Heart right ventricle (tissue), 16 donors: ENCODE results near the gene FECH. TPM values are rescaled to one million over a fixed set of nuclear protein-coding genes. Genes with fewer than 3 reads are reported as not detected.

Experiments used
- ATAC-seq, 8 donors: fragments of 200-7000 bp; cut with Tn5 transposase; one replicate each; pipeline ENCODE4 v1.9.1; 2020; ENCODE audit warnings: mild to moderate bottlenecking in 8 of 8, moderate library complexity in 8 of 8, moderate number of reproducible peaks in 1 of 8
- DNase-seq, 2 donors: peaks; one replicate each; pipeline ENCODE4 v3.0.0-alpha.2; 2020
- H3K27ac ChIP-seq, 10 donors: fragments of 200-600 bp; sonication (generic) in 2 of 10; one replicate each; pipeline versions ENCODE4 v1.5.0 to v1.8.0; 2020 to 2022; ENCODE audit warnings: mild to moderate bottlenecking in 3 of 10
- H3K27me3 ChIP-seq, 7 donors: fragments of 200-600 bp; one replicate each; pipeline ENCODE4 v1.8.0; 2021 to 2022; ENCODE audit warnings: mild to moderate bottlenecking in 2 of 7
- H3K36me3 ChIP-seq, 9 donors: fragments of 200-600 bp; sonication (generic) in 1 of 9; one replicate each; pipeline versions ENCODE4 v1.5.0 to v1.8.0; 2020 to 2022; ENCODE audit warnings: mild to moderate bottlenecking in 2 of 9
- H3K4me1 ChIP-seq, 9 donors: fragments of 200-600 bp; sonication (generic) in 1 of 9; one replicate each; pipeline versions ENCODE4 v1.5.0 to v1.8.0; 2020 to 2022; ENCODE audit warnings: mild to moderate bottlenecking in 4 of 9
- H3K4me3 ChIP-seq, 10 donors: fragments of 200-600 bp; sonication (generic) in 2 of 10; one replicate each; pipeline versions ENCODE4 v1.5.0 to v1.8.0; 2020 to 2022; ENCODE audit warnings: mild to moderate bottlenecking in 7 of 10, moderate library complexity in 2 of 10
- H3K9me3 ChIP-seq, 11 donors: fragments of 200-600 bp in 10 of 11; sonication (generic) in 2 of 11; one replicate each; pipeline versions ENCODE4 v1.5.0 to v1.8.0; 2013 to 2022; ENCODE audit warnings: mild to moderate bottlenecking in 2 of 11, control low read depth in 1 of 11, moderate library complexity in 1 of 11
- WGBS, 2 donors: extraction: QIAGEN DNeasy Blood & Tissue Kit; methylation state at CpG; one replicate each; pipeline ENCODE4 v1.1.7; 2013; ENCODE audit warnings: inconsistent platforms in 1 of 2; 5-methylcytosine and 5-hydroxymethylcytosine counted together
- intact Hi-C, 10 donors: fragments of 100-400 bp; cut with DNase I; formaldehyde crosslinking; loops; one replicate each; pipeline versions ENCODE4 v1.11.1 to v1.14.2; 2022
- polyA plus RNA-seq, 2 donors: library from polyadenylated mRNA; stranded (reverse); fragments of 200-250 nt; gene quantifications; one replicate each; pipeline ENCODE4 v1.2.3, GENCODE V29; 2013
- total RNA-seq, 10 donors: library from RNA; stranded (reverse); fragmentation: NEBNext Ultra II Directional in 3 of 10; extraction: Animal tissue kit (Norgen Biotek cat#: 25700) in 3 of 10; gene quantifications; one replicate each; pipeline versions ENCODE4 v1.2.1 to v1.2.4, GENCODE V29; 2021 to 2023
- TF ChIP-seq, protein P1 (sequence below), 9 donors: fragments of 200-600 bp; sonication (generic) in 2 of 9; IDR thresholded peaks; one replicate each; pipeline versions ENCODE4 v1.5.0 to v1.8.0; 2021 to 2022; ENCODE audit warnings: antibody characterized with exemption in 9 of 9, mild to moderate bottlenecking in 5 of 9, moderate library complexity in 1 of 9
- donor health status: Arrhythmogenic right ventricular cardiomyopathy.
- donor health status: ischemic (EF 13 %, LVEDD 7.1; RV severe dilation, severe dysfunction).
- donor health status: healthy with polysubstance abuse.
- donor health status: DM: no; HTN: yes; CAD: no.
- donor health status: DM: no; HTN: no; CAD: no.
- donor health status: ischemic (EF 25% LVEDD 6.9; RV normal size, moderate dysfunction).
- donor health status: ischemic (EF 25% LVEDD 5.7; RV mildly dilated, moderate dysfunction).
- donor health status: healthy.
- donor health status: DM: yes; HTN: yes; CAD: no.
- donor health status: Ischemic cardiomyopathy.
- donor health status: ischemic (EF 35%, LVEDD 5.7; RV mildly dilated, moderate dysfunction).
- donor health status: nonischemic (EF 11% LVEDD 7.7; RV severe dilation, severe dysfunction).
- donor health status: DM: yes; HTN: yes; CAD: no.
- donor health status: PGD.
- donor health status: ischemic (EF 29% LVEDD 5.4; RV normal size, mild dysfunction).
- donor health status: nonischemic (EF 23%, LVEDD 6.1; RV moderate dilation, normal function).

FECH gene
- total and polyA plus RNA-seq, 12 donors, result 4.3 to 55.7 (median 37.5) TPM

- 85 to 88% methylated on average over 5 of the region's 5 CpGs for WGBS, 2 donors
- Histone ChIP-seq H3K27ac (peak overlapping the region in 1 of 10 donors; percentile 24), H3K27me3 (no peaks in the 10 kb centered on the region), H3K36me3 (peaks cover 0 to 64% (median 20%) of the 10 kb centered on the region in 9 donors), H3K4me3 (no peak overlapping the region), H3K4me1 (peaks cover 8 to 27% (median 15%) of the 10 kb centered on the region in 9 donors), H3K9me3 (no peaks in the 10 kb centered on the region)
- intact Hi-C loops, result no loop called here
- TF ChIP-seq, protein P1, sequence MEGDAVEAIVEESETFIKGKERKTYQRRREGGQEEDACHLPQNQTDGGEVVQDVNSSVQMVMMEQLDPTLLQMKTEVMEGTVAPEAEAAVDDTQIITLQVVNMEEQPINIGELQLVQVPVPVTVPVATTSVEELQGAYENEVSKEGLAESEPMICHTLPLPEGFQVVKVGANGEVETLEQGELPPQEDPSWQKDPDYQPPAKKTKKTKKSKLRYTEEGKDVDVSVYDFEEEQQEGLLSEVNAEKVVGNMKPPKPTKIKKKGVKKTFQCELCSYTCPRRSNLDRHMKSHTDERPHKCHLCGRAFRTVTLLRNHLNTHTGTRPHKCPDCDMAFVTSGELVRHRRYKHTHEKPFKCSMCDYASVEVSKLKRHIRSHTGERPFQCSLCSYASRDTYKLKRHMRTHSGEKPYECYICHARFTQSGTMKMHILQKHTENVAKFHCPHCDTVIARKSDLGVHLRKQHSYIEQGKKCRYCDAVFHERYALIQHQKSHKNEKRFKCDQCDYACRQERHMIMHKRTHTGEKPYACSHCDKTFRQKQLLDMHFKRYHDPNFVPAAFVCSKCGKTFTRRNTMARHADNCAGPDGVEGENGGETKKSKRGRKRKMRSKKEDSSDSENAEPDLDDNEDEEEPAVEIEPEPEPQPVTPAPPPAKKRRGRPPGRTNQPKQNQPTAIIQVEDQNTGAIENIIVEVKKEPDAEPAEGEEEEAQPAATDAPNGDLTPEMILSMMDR (IDR thresholded peaks at IDR 0.05), result no peak
- ATAC-seq (peak in 6 of 8 donors; percentile 21 to 64 (median 46)), DNase-seq (peak in 1 of 2 donors; percentile 9)
Measured at GRCh38 chr18:57581301-57581934, 5.1 kb downstream of the FECH start.

DNA sequence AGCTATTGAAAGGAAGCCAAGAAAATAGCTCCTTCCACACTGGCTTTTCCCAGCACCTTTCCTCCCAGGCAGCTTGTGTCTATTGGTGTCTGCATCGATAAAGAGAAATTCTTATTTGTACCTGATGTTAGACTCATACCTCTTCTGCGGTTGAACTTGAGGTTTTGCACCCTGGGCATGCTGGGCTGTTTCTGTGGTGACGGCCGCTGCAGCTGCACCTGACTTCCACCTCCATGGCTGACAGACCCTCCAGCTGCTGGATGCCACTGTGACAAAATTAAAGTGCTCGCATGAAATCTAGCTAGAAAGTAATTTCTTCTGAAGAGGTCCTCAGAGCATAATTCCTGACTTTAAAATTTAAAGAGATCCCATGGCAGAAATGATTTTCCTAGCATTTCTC lies 6.6 kb downstream of the FECH start:
- H3K36me3 ChIP-seq, result peaks cover 0 to 79% (median 31%) of the 10 kb centered on the region in 9 donors
- intact Hi-C loops, result no loop called here
- H3K4me3 ChIP-seq, result no peak overlapping the region
- H3K27ac ChIP-seq, result no peak overlapping the region
- H3K9me3 ChIP-seq, result no peaks in the 10 kb centered on the region
- DNase-seq (no peak), ATAC-seq (no peak)
- 87 to 97% methylated on average over 5 of the region's 5 CpGs for WGBS, 2 donors
- TF ChIP-seq, protein P1 (IDR thresholded peaks at IDR 0.05), result no peak
- no peaks in the 10 kb centered on the region for H3K27me3 ChIP-seq
- peaks cover 0 to 16% (median 3%) of the 10 kb centered on the region in 9 donors for H3K4me1 ChIP-seq

GRCh38 chr18:57576316-57576715 lies 10.2 kb downstream of the FECH start:
- 85 to 86% methylated on average over 6 of the region's 6 CpGs for WGBS, 2 donors

GRCh38 chr18:57575542-57575941 lies 11.0 kb downstream of the FECH start:
- Histone ChIP-seq H3K9me3 (no peaks in the 10 kb centered on the region), H3K4me3 (no peak overlapping the region), H3K27me3 (no peaks in the 10 kb centered on the region), H3K4me1 (peaks cover 0 to 1% (median 0%) of the 10 kb centered on the region in 9 donors), H3K27ac (no peak overlapping the region), H3K36me3 (peaks cover 0 to 100% (median 46%) of the 10 kb centered on the region in 9 donors)
- DNase-seq (no peak), ATAC-seq (no peak)
- intact Hi-C loops, result no loop called here
- TF ChIP-seq, protein P1 (IDR thresholded peaks at IDR 0.05), result no peak
- WGBS, 2 donors, result 81 to 84% methylated on average over 6 of the region's 6 CpGs

More at GRCh38 chr18:57576316-57576715, 10.2 kb downstream of the FECH start:
- Histone ChIP-seq H3K4me1 (peaks cover 0 to 6% (median 0%) of the 10 kb centered on the region in 9 donors), H3K36me3 (peaks cover 0 to 100% (median 38%) of the 10 kb centered on the region in 9 donors), H3K27ac (no peak overlapping the region), H3K27me3 (no peaks in the 10 kb centered on the region), H3K9me3 (no peaks in the 10 kb centered on the region), H3K4me3 (no peak overlapping the region)
- ATAC-seq (no peak), DNase-seq (no peak)
- TF ChIP-seq, protein P1 (IDR thresholded peaks at IDR 0.05), result no peak
- intact Hi-C loops, result no loop called here
